MM.1S (cell line): ENCODE measurements around the gene SLC24A4.
"Not testable (repeated sequence)": the region's sequence is repeated elsewhere in the genome, so short reads cannot be mapped to it uniquely, and the experiment has no call there.

ENCODE experiments used
- DNase-seq: peaks from one replicate; pipeline ENCODE4 v3.0.0-alpha.2; 2015
- H2AFZ ChIP-seq: fragments of 300-600 bp; sonication (generic); 2 replicates; pipeline ENCODE4 v1.6.0; 2016; ENCODE audit warnings: antibody characterized with exemption, low read length
- H3F3A ChIP-seq: fragments of 300-600 bp; sonication (generic); 2 replicates; pipeline ENCODE4 v1.6.1; 2016; ENCODE audit warnings: mild to moderate bottlenecking, antibody characterized with exemption, low read length, moderate library complexity, mixed read lengths; ENCODE audit not compliant: insufficient read depth
- H3K27ac ChIP-seq: fragments of 300-600 bp; sonication (generic); 2 replicates; pipeline ENCODE4 v1.5.1; 2016; ENCODE audit warnings: mild to moderate bottlenecking, low read length
- H3K27me3 ChIP-seq: fragments of 300-600 bp; sonication (generic); replicated peaks from 2 replicates; pipeline ENCODE4 v1.6.0; 2016; ENCODE audit warnings: low read length; ENCODE audit not compliant: insufficient read depth
- H3K36me3 ChIP-seq: fragments of 300-600 bp; sonication (generic); replicated peaks from 2 replicates; pipeline ENCODE4 v1.6.1; 2016; ENCODE audit warnings: mild to moderate bottlenecking, low read length, mixed read lengths; ENCODE audit not compliant: insufficient read depth
- H3K4me1 ChIP-seq: fragments of 300-600 bp; sonication (generic); 2 replicates; pipeline ENCODE4 v1.6.1; 2016; ENCODE audit warnings: low read length, mixed read lengths
- H3K4me2 ChIP-seq: fragments of 300-600 bp; sonication (generic); 2 replicates; pipeline ENCODE4 v1.6.0; 2016; ENCODE audit warnings: low read depth, low read length
- H3K4me3 ChIP-seq: fragments of 300-600 bp; sonication (generic); 2 replicates; pipeline ENCODE4 v1.5.1; 2016; ENCODE audit warnings: low read length, mixed read lengths
- H3K79me2 ChIP-seq: fragments of 300-600 bp; sonication (generic); 2 replicates; pipeline ENCODE4 v1.6.1; 2016; ENCODE audit warnings: mixed run types, low read length, mixed read lengths
- H3K9ac ChIP-seq: fragments of 300-600 bp; sonication (generic); 2 replicates; pipeline ENCODE4 v1.6.1; 2016; ENCODE audit warnings: low read length, mixed read lengths
- H3K9me2 ChIP-seq: fragments of 300-600 bp; sonication (generic); replicated peaks from 2 replicates; pipeline ENCODE4 v1.6.1; 2016; ENCODE audit warnings: mild to moderate bottlenecking, low read length, mixed read lengths; ENCODE audit not compliant: insufficient read depth
- H3K9me3 ChIP-seq: fragments of 300-600 bp; sonication (generic); replicated peaks from 2 replicates; pipeline ENCODE4 v1.6.1; 2016; ENCODE audit warnings: mild to moderate bottlenecking, low read length, mixed read lengths; ENCODE audit not compliant: insufficient read depth
- H4K20me1 ChIP-seq: fragments of 300-600 bp; sonication (generic); 2 replicates; pipeline ENCODE4 v1.6.1; 2016; ENCODE audit warnings: mild to moderate bottlenecking, low read length, moderate library complexity, mixed read lengths; ENCODE audit not compliant: insufficient read depth
- EZH2 ChIP-seq: fragments of 300-600 bp; sonication (generic); optimal IDR thresholded peaks from 2 replicates; pipeline ENCODE3; 2017; ENCODE audit warnings: low read depth, mild to moderate bottlenecking, antibody characterized with exemption, low read length, mixed read lengths
- EZH2phosphoT487 ChIP-seq: fragments of 300-600 bp; sonication (generic); IDR thresholded peaks from 2 replicates; pipeline ENCODE4 v1.6.1; 2018; ENCODE audit warnings: antibody characterized with exemption, low read length
- TF ChIP-seq, protein P1 (sequence below): fragments of 300-600 bp; sonication (generic); IDR thresholded peaks from 2 replicates; pipeline ENCODE4 v1.5.1; 2016; ENCODE audit warnings: antibody characterized with exemption, low read length, mixed read lengths

Gene SLC24A4

DNA sequence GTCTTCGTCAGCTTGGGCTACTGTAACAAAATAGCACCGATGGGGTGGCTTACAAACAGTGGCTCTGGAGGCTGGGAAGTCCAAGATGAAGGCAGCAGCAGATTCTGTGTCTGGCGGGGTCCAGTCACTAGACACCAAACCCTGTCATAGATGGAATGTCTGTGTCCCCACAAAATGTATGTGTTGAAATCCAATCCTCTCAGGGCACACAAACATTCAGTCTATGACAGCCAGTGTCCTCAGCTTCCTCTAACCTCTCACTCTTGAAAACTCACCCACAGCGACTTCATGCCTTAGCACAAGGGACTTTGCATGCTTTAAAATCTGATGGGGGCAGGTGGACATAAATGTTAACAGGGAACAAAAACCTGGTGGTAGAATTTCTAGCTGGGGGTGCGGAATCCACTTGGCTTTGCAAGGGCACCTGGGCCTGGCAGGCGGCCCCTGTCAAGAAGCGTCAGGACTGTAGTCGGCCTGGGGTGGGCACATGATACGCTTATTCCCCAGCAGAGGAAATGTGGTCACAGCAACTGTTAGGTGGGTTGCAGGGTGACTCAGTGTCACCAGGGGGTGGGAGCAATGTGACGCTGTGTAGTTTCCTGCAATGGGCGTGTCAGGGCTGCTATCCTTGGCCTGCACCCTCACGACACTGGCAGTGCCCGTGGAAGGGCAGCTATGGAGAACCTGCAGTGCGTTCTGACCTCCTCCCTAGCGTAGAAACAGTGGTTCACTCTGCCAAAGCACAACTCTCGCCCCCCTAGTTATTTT is 208.3 kb downstream of the SLC24A4 start:
- no peak for TF ChIP-seq EZH2phosphoT487
- TF ChIP-seq, protein P1, sequence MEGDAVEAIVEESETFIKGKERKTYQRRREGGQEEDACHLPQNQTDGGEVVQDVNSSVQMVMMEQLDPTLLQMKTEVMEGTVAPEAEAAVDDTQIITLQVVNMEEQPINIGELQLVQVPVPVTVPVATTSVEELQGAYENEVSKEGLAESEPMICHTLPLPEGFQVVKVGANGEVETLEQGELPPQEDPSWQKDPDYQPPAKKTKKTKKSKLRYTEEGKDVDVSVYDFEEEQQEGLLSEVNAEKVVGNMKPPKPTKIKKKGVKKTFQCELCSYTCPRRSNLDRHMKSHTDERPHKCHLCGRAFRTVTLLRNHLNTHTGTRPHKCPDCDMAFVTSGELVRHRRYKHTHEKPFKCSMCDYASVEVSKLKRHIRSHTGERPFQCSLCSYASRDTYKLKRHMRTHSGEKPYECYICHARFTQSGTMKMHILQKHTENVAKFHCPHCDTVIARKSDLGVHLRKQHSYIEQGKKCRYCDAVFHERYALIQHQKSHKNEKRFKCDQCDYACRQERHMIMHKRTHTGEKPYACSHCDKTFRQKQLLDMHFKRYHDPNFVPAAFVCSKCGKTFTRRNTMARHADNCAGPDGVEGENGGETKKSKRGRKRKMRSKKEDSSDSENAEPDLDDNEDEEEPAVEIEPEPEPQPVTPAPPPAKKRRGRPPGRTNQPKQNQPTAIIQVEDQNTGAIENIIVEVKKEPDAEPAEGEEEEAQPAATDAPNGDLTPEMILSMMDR: no peak
- no peak for TF ChIP-seq EZH2
- Histone ChIP-seq H3K4me3 (no peak overlapping the region), H3F3A (no peaks in the 10 kb centered on the region), H3K9me3 (no peaks in the 10 kb centered on the region), H3K36me3 (no peaks in the 10 kb centered on the region), H3K9me2 (no peaks in the 10 kb centered on the region), H4K20me1 (no peaks in the 10 kb centered on the region), H3K9ac (no peak overlapping the region), H2AFZ (no peak overlapping the region), H3K27me3 (no peaks in the 10 kb centered on the region), H3K79me2 (no peaks in the 10 kb centered on the region), H3K4me2 (no peak overlapping the region), H3K27ac (no peak overlapping the region), H3K4me1 (no peaks in the 10 kb centered on the region)
- DNase-seq: no peak

- TF ChIP-seq, protein P1: no peak
- TF ChIP-seq EZH2 (no peak), EZH2phosphoT487 (no peak)
- H3K27ac ChIP-seq: no peak overlapping the region
- no peaks in the 10 kb centered on the region for H3K79me2 ChIP-seq
These were observed 209.7 kb downstream of the SLC24A4 start for GRCh38 chr14:92532490-92533163.

DNA sequence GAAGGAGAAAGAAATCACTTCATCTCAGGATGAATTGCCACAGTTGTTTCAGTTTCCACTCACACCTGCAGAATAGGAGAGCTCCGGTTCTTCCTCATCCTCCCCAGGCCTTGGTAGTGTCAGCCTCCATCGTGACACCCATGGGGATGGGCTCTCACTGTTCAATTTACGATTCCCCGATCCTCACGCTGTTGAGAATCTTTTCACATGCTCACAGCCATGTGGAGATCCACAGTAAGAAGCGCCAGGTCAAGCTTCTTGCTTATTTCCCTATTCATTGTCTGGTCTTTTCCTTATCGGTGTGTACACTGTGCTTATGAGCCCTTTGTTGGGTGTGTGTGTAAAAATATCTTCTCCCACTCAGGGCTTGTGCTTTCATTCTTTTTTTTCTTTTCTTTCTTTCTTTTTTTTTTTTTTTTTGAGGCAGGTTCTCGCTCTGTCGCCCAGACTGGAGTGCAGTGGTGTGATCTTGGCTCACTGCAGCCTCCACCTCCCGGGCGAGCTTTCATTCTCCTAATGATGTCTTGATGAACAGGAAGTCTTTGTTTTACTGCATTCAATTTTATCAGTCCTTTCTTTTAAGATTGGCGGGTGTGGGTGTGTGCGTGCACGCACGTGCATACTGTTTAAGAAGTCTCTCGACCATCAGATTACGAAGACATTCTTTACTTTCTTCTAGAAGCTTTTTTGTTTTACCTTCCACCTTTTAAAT is 212.1 kb downstream of the SLC24A4 start:
- no peak for TF ChIP-seq EZH2
- no peak for TF ChIP-seq EZH2phosphoT487
- TF ChIP-seq, protein P1: no peak
- Histone ChIP-seq H3K79me2 (no peaks in the 10 kb centered on the region), H3K9ac (no peak overlapping the region), H3K27me3 (no peaks in the 10 kb centered on the region), H3K4me2 (no peak overlapping the region), H3K4me3 (no peak overlapping the region), H3K4me1 (peaks cover 11% of the 10 kb centered on the region), H3K9me3 (no peaks in the 10 kb centered on the region), H3K27ac (no peak overlapping the region), H3F3A (peaks cover 2% of the 10 kb centered on the region; the same call in 1 of the 2 replicates), H4K20me1 (no peaks in the 10 kb centered on the region), H3K36me3 (no peaks in the 10 kb centered on the region), H2AFZ (no peak overlapping the region), H3K9me2 (no peaks in the 10 kb centered on the region)
- no peak for DNase-seq

More at GRCh38 chr14:92532490-92533163, 209.7 kb downstream of the SLC24A4 start:
- H3K4me3 ChIP-seq: no peak overlapping the region
- H3K27me3 ChIP-seq: no peaks in the 10 kb centered on the region
- H3K4me1 ChIP-seq: no peaks in the 10 kb centered on the region
- no peaks in the 10 kb centered on the region for H3K9me2 ChIP-seq
- no peak overlapping the region for H3K9ac ChIP-seq
- no peaks in the 10 kb centered on the region for H3K9me3 ChIP-seq
- H2AFZ ChIP-seq: no peak overlapping the region
- no peak overlapping the region for H3K4me2 ChIP-seq
- H3F3A ChIP-seq: no peaks in the 10 kb centered on the region
- no peak for DNase-seq
- no peaks in the 10 kb centered on the region for H4K20me1 ChIP-seq
- H3K36me3 ChIP-seq: no peaks in the 10 kb centered on the region

- H3K79me2 ChIP-seq, DNase-seq, H3K9me3 ChIP-seq, H3F3A ChIP-seq, H3K4me3 ChIP-seq, H3K36me3 ChIP-seq, H3K9ac ChIP-seq, H3K27ac ChIP-seq, H3K27me3 ChIP-seq, H3K9me2 ChIP-seq, H3K4me2 ChIP-seq, H2AFZ ChIP-seq, H4K20me1 ChIP-seq: not testable (repeated sequence)
- H3K4me1 ChIP-seq: peaks cover 11% of the 10 kb centered on the region
These were observed 213.3 kb downstream of the SLC24A4 start for GRCh38 chr14:92536231-92536630.
